DOHH2 (cell line): ENCODE results near the gene GOLGA6L9.
"Not testable (repeated sequence)": the region's sequence is repeated elsewhere in the genome, so short reads cannot be mapped to it uniquely, and the experiment has no call there.

ENCODE experiments used
- H3F3A ChIP-seq: fragments of 200-600 bp; sonication (generic), shearing (Covaris generic); 2 replicates; pipeline ENCODE4 v1.6.0; 2016; ENCODE audit warnings: antibody characterized with exemption, mild to moderate bottlenecking; ENCODE audit not compliant: control insufficient read depth, insufficient read depth
- H3K27ac ChIP-seq: fragments of 200-600 bp; sonication (generic); 2 replicates; pipeline ENCODE4 v1.5.1; 2014; ENCODE audit warnings: low read depth, mild to moderate bottlenecking, low read length, moderate library complexity
- H3K27me3 ChIP-seq: fragments of 200-600 bp; sonication (generic); 2 replicates; pipeline ENCODE4 v1.6.1; 2014; ENCODE audit warnings: mild to moderate bottlenecking, low read length, mixed read lengths; ENCODE audit not compliant: control insufficient read depth
- H3K36me3 ChIP-seq: fragments of 200-600 bp; sonication (generic); 2 replicates; pipeline ENCODE4 v1.6.1; 2014; ENCODE audit warnings: mild to moderate bottlenecking, low read length, moderate library complexity, mixed read lengths; ENCODE audit not compliant: control insufficient read depth
- H3K4me1 ChIP-seq: fragments of 200-600 bp; sonication (generic); 2 replicates; pipeline ENCODE4 v1.6.1; 2014; ENCODE audit warnings: mild to moderate bottlenecking, low read length, mixed read lengths; ENCODE audit not compliant: control insufficient read depth
- H3K4me2 ChIP-seq: fragments of 200-600 bp; sonication (generic); 2 replicates; pipeline ENCODE4 v1.6.0; 2014; ENCODE audit warnings: mild to moderate bottlenecking, low read length, moderate library complexity
- H3K4me3 ChIP-seq: fragments of 200-600 bp; sonication (generic); 2 replicates; pipeline ENCODE4 v1.5.1; 2014; ENCODE audit warnings: mild to moderate bottlenecking, low read length, mixed read lengths
- H3K79me2 ChIP-seq: fragments of 200-600 bp; sonication (generic); 2 replicates; pipeline ENCODE4 v1.6.1; 2014; ENCODE audit warnings: mild to moderate bottlenecking, low read length, mixed read lengths; ENCODE audit not compliant: control insufficient read depth
- H3K9me2 ChIP-seq: fragments of 200-600 bp; sonication (generic); replicated peaks from 2 replicates; pipeline ENCODE4 v1.6.1; 2014; ENCODE audit warnings: mild to moderate bottlenecking, low read length, mixed read lengths; ENCODE audit not compliant: control insufficient read depth
- H3K9me3 ChIP-seq: fragments of 200-600 bp; sonication (generic); 2 replicates; pipeline ENCODE4 v1.6.1; 2014; ENCODE audit warnings: antibody characterized with exemption, low read length, mixed read lengths; ENCODE audit not compliant: control insufficient read depth, insufficient read depth
- H4K20me1 ChIP-seq: fragments of 200-600 bp; sonication (generic); 2 replicates; pipeline ENCODE4 v1.6.0; 2014; ENCODE audit warnings: low read depth, mild to moderate bottlenecking, antibody characterized with exemption, low read length, moderate library complexity; ENCODE audit not compliant: control insufficient read depth, insufficient read depth
- CTCF ChIP-seq: fragments of 200-600 bp; sonication (generic); IDR thresholded peaks from one replicate; pipeline ENCODE4 v1.5.1; 2014; ENCODE audit warnings: antibody characterized with exemption, mild to moderate bottlenecking, low read depth, low read length; ENCODE audit not compliant: poor library complexity, severe bottlenecking
- EZH2phosphoT487 ChIP-seq: fragments of 200-600 bp; sonication (generic); IDR thresholded peaks from 2 replicates; pipeline ENCODE4 v1.6.1; 2017; ENCODE audit warnings: borderline replicate concordance, mild to moderate bottlenecking, antibody characterized with exemption, low read length, moderate library complexity, mixed read lengths

GOLGA6L9 gene

GRCh38 chr15:82397817-82398216, 31.8 kb upstream of the GOLGA6L9 start:
- H3K79me2 ChIP-seq, result peaks cover 16% of the 10 kb centered on the region
- no peaks in the 10 kb centered on the region for H3K9me2 ChIP-seq
- no peaks in the 10 kb centered on the region for H3K36me3 ChIP-seq
- H4K20me1 ChIP-seq, result no peaks in the 10 kb centered on the region
- H3K4me2 ChIP-seq, result no peak overlapping the region
- H3K27me3 ChIP-seq, result no peaks in the 10 kb centered on the region
- no peaks in the 10 kb centered on the region for H3F3A ChIP-seq
- no peak overlapping the region for H3K4me3 ChIP-seq
- TF ChIP-seq EZH2phosphoT487 (no peak), CTCF (no peak)
- no peaks in the 10 kb centered on the region; the same call in 1 of the 2 replicates for H3K9me3 ChIP-seq
- peaks cover 20% of the 10 kb centered on the region for H3K4me1 ChIP-seq
- no peak overlapping the region for H3K27ac ChIP-seq

DNA sequence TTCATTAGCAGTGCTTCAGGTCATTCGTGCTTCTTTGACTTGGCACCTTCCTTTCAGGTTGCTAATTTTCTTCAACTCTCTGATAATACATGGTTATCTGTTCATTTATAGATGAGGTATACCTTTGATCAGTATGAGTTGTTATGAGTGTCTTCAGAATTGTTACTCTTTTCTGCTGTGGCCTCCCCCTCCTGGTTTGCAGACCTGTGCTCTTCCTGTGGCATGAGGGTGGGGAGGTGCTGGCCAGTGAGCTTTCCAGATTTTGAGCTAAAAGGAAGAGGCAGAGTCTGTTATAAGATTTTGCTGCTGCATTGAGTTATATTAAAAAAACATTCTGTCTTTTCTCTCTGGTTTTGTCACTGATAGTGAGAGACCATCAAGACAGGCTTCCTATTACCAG, 30.8 kb upstream of the GOLGA6L9 start:
- Histone ChIP-seq H3K79me2 (peaks cover 13% of the 10 kb centered on the region), H3K27me3 (no peaks in the 10 kb centered on the region), H3K9me3 (no peaks in the 10 kb centered on the region; the same call in 1 of the 2 replicates), H3K27ac (peak overlapping the region; percentile 47), H3K36me3 (no peaks in the 10 kb centered on the region), H4K20me1 (no peaks in the 10 kb centered on the region), H3K9me2 (no peaks in the 10 kb centered on the region), H3K4me3 (peak overlapping the region; percentile 54), H3K4me2 (peak overlapping the region; percentile 52), H3K4me1 (peaks cover 20% of the 10 kb centered on the region), H3F3A (no peaks in the 10 kb centered on the region)
- no peak for TF ChIP-seq EZH2phosphoT487
- TF ChIP-seq CTCF, result no peak

- not testable (repeated sequence) for H3F3A ChIP-seq, H4K20me1 ChIP-seq, H3K9me2 ChIP-seq, H3K9me3 ChIP-seq, H3K36me3 ChIP-seq, H3K27me3 ChIP-seq
- H3K27ac ChIP-seq, result peak overlapping the region; percentile 47
- peak overlapping the region; percentile 54 for H3K4me3 ChIP-seq
- peaks cover 20% of the 10 kb centered on the region for H3K4me1 ChIP-seq
- H3K79me2 ChIP-seq, result peaks cover 13% of the 10 kb centered on the region
- peak overlapping the region; percentile 52 for H3K4me2 ChIP-seq
Observed at GRCh38 chr15:82399366-82400103, 30.1 kb upstream of the GOLGA6L9 start.

DNA sequence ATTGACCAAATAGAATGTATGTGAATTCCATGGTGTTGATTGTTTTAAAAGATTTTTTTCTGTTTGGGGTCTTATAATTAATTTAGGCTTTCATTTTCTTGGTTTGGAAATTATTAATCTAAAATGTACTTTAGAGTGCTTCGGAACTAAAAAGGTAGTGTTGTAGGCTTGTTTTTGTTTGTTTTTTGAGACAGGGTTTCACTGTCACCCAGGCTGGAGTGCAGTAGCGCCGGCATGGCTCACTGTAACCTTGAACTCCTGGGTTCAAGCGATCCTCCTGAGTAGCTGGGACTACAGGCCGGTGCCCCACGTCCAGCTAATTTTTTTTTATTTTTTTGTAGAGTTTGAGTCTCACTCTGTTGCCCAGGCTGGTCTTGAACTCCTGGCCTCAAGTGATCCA, 27.7 kb upstream of the GOLGA6L9 start:
- H3K27ac ChIP-seq, H3K36me3 ChIP-seq, H3K4me3 ChIP-seq, H3K9me3 ChIP-seq, H3K9me2 ChIP-seq, H3F3A ChIP-seq, H3K27me3 ChIP-seq, H3K4me2 ChIP-seq, H4K20me1 ChIP-seq: not testable (repeated sequence)
- Histone ChIP-seq H3K4me1 (peaks cover 20% of the 10 kb centered on the region), H3K79me2 (peaks cover 13% of the 10 kb centered on the region)

- H3F3A ChIP-seq, H3K36me3 ChIP-seq, H3K27me3 ChIP-seq, H3K9me2 ChIP-seq, H3K9me3 ChIP-seq, H3K27ac ChIP-seq, H4K20me1 ChIP-seq, H3K4me3 ChIP-seq, H3K4me2 ChIP-seq: not testable (repeated sequence)
- Histone ChIP-seq H3K4me1 (peaks cover 20% of the 10 kb centered on the region), H3K79me2 (peaks cover 12% of the 10 kb centered on the region)
Observed at GRCh38 chr15:82402341-82402740, 27.3 kb upstream of the GOLGA6L9 start.

- not testable (repeated sequence) for H3K36me3 ChIP-seq, H3K79me2 ChIP-seq, H3K4me1 ChIP-seq, H3F3A ChIP-seq, H3K27ac ChIP-seq, H4K20me1 ChIP-seq, H3K9me3 ChIP-seq, H3K4me3 ChIP-seq, H3K4me2 ChIP-seq, H3K9me2 ChIP-seq, H3K27me3 ChIP-seq
Observed at GRCh38 chr15:82406211-82406610, 23.4 kb upstream of the GOLGA6L9 start.
